CD4-positive, alpha-beta T cell treated with Interleukin-1 beta for 1 hour (primary cell): Measurements from ENCODE around the gene ACER3.
"Not testable (repeated sequence)": the region's sequence is repeated elsewhere in the genome, so short reads cannot be mapped to it uniquely, and the experiment has no call there.

Experiments used
- DNase-seq, 2 donors: peaks; one replicate each; pipeline ENCODE4 v3.0.0-alpha.2; 2020 to 2022

The ACER3 gene

GRCh38 chr11:77042111-77042726 lies 181.5 kb downstream of the ACER3 start:
- DNase-seq, result no peak

GRCh38 chr11:77044356-77044755 lies 183.6 kb downstream of the ACER3 start:
- DNase-seq, result no peak

GRCh38 chr11:77044886-77045285 lies 184.2 kb downstream of the ACER3 start:
- no peak for DNase-seq

GRCh38 chr11:77046060-77046501 lies 185.4 kb downstream of the ACER3 start:
- peak; percentile 60 to 62 for DNase-seq

- peak; percentile 89 to 96 for DNase-seq
These were observed 186.5 kb downstream of the ACER3 start for GRCh38 chr11:77047007-77047927.

- DNase-seq, result not testable (repeated sequence)
These were observed 187.3 kb downstream of the ACER3 start for GRCh38 chr11:77047928-77048446.

- no peak for DNase-seq
These were observed 188.3 kb downstream of the ACER3 start for GRCh38 chr11:77049026-77049425.

- no peak for DNase-seq
These were observed 190.8 kb downstream of the ACER3 start for GRCh38 chr11:77051511-77051910.

GRCh38 chr11:77052518-77052917 lies 191.8 kb downstream of the ACER3 start:
- no peak for DNase-seq

- no peak for DNase-seq
These were observed 192.7 kb downstream of the ACER3 start for GRCh38 chr11:77053217-77054015.

GRCh38 chr11:77054084-77054483 lies 193.4 kb downstream of the ACER3 start:
- DNase-seq, result no peak

GRCh38 chr11:77055101-77055561 lies 194.4 kb downstream of the ACER3 start:
- no peak for DNase-seq

GRCh38 chr11:77055913-77056312 lies 195.2 kb downstream of the ACER3 start:
- no peak for DNase-seq

- DNase-seq, result no peak
These were observed 196.2 kb downstream of the ACER3 start for GRCh38 chr11:77056814-77057402.

- no peak for DNase-seq
These were observed 197.3 kb downstream of the ACER3 start for GRCh38 chr11:77057938-77058474.

GRCh38 chr11:77058900-77059299 lies 198.2 kb downstream of the ACER3 start:
- no peak for DNase-seq

GRCh38 chr11:77059806-77060205 lies 199.1 kb downstream of the ACER3 start:
- no peak for DNase-seq

GRCh38 chr11:77060234-77060633 lies 199.5 kb downstream of the ACER3 start:
- no peak for DNase-seq

- DNase-seq, result not testable (repeated sequence)
These were observed 200.5 kb downstream of the ACER3 start for GRCh38 chr11:77061258-77061657.

- DNase-seq, result no peak
These were observed 202.2 kb downstream of the ACER3 start for GRCh38 chr11:77062924-77063323.

GRCh38 chr11:77063407-77063806 lies 202.7 kb downstream of the ACER3 start:
- no peak for DNase-seq

- DNase-seq, result no peak
These were observed 203.1 kb downstream of the ACER3 start for GRCh38 chr11:77063861-77064260.
